Gastroesophageal sphincter (tissue), 3 donors: Measurements from ENCODE around the gene ENO2.

Experiments
- CTCF ChIP-seq, 4 experiments: fragments of 200-600 bp in 2 of 4; fragments of 450-650 bp in 2 of 4; sonication (generic) in 1 of 4; IDR thresholded peaks; one replicate each; pipeline ENCODE4 v1.5.1; 2017 to 2019; ENCODE audit warnings: antibody characterized with exemption in 4 of 4, mild to moderate bottlenecking in 2 of 4, moderate library complexity in 2 of 4
- POLR2A ChIP-seq, 2 donors: fragments of 450-650 bp; IDR thresholded peaks; one replicate each; pipeline ENCODE4 v1.6.1; 2017; ENCODE audit warnings: antibody characterized with exemption in 2 of 2, mild to moderate bottlenecking in 2 of 2, moderate library complexity in 1 of 2

- no peak for TF ChIP-seq POLR2A (IDR thresholded peaks at IDR 0.05)
- TF ChIP-seq CTCF (IDR thresholded peaks at IDR 0.05) = no peak
Measured at GRCh38 chr12:6941267-6941666, 26.9 kb downstream of the ENO2 start.
